Measurements from ENCODE around the gene GATAD2B. TPM values are rescaled to one million over a fixed set of nuclear protein-coding genes. Genes with fewer than 3 reads are reported as not detected.
A peak's percentile ranks its signal among the peaks of the same experiment; 100 is the strongest.

Gene GATAD2B
- total RNA-seq, 1 donor from 2014 or later = 48.4 TPM

DNA sequence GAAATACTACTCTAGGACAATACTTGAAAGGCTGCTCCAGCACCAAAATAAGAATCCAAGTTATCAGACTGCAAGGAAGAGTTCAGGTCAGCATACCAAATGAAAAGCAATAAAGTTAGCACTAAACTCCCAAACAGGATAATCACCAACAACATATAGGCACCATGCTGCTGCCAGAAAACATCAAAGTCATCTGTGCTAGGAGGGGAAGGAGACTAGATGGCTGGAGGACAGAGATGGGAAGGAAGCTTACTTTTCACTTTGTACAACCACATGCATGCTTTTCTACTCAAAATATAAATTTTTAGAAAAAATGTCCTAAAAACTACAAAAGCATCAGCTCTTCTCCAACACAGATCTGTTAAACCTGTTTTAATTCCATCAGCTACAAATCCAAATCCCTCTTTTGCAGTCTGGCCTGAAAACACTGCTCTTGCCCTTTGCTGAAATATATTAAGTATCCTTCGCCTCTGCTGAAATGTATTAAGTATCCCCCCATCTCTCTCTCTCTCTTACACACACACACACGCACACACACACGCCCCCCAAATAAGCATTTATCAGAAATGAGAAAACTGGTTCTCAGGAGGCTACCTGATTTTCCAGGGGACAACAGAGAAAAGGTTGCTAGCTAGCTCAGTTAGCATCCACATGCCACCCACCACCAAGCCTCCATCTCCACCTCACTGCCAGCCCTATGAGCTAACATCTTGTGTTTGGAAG, 1.5 kb downstream of the GATAD2B start:
- Histone ChIP-seq H3K4me1 (ENCODE audit: insufficient read depth, low read length) (peaks cover 31% of the 10 kb centered on the region), H3K36me3 (ENCODE audit: insufficient read depth, low read length) (peaks cover 2% of the 10 kb centered on the region), H3K79me2 (ENCODE audit: insufficient read depth, low read length) (peaks cover 59% of the 10 kb centered on the region), H3K9ac (ENCODE audit: low read length) (peak overlapping the region; percentile 80), H3K9me3 (ENCODE audit: insufficient read depth, low read depth, low read length) (no peaks in the 10 kb centered on the region), H3K4me3 (ENCODE audit: insufficient read depth, low read depth, low read length) (peak overlapping the region; percentile 71), H4K20me1 (ENCODE audit: insufficient read depth, low read length) (peaks cover 56% of the 10 kb centered on the region), H3K4me2 (ENCODE audit: low read length) (peak overlapping the region; percentile 89), H2AFZ (ENCODE audit: low read depth, low read length) (no peak overlapping the region), H3K27me3 (ENCODE audit: insufficient read depth, low read length) (no peaks in the 10 kb centered on the region), H3K27ac (ENCODE audit: low read depth, low read length) (no peak overlapping the region)
- Mint-ChIP-seq H3K9me3 (ENCODE audit: unreplicated experiment) (no peaks in the 10 kb centered on the region), H3K27me3 (ENCODE audit: low read depth, unreplicated experiment) (no peaks in the 10 kb centered on the region), H3K4me1 (ENCODE audit: low read depth, unreplicated experiment) (peaks cover 28% of the 10 kb centered on the region), H3K27ac (ENCODE audit: unreplicated experiment) (peak overlapping the region; percentile 80), H3K4me3 (ENCODE audit: unreplicated experiment) (peak overlapping the region; percentile 95), H3K36me3 (ENCODE audit: low read depth, unreplicated experiment) (no peaks in the 10 kb centered on the region)
- DNase-seq (ENCODE audit: low read depth) (no peak), FAIRE-seq (no peak)
- no peak for TF ChIP-seq EZH2 (IDR thresholded peaks at IDR 0.05; ENCODE audit: insufficient read depth, low read length)
- TF ChIP-seq, protein P1, sequence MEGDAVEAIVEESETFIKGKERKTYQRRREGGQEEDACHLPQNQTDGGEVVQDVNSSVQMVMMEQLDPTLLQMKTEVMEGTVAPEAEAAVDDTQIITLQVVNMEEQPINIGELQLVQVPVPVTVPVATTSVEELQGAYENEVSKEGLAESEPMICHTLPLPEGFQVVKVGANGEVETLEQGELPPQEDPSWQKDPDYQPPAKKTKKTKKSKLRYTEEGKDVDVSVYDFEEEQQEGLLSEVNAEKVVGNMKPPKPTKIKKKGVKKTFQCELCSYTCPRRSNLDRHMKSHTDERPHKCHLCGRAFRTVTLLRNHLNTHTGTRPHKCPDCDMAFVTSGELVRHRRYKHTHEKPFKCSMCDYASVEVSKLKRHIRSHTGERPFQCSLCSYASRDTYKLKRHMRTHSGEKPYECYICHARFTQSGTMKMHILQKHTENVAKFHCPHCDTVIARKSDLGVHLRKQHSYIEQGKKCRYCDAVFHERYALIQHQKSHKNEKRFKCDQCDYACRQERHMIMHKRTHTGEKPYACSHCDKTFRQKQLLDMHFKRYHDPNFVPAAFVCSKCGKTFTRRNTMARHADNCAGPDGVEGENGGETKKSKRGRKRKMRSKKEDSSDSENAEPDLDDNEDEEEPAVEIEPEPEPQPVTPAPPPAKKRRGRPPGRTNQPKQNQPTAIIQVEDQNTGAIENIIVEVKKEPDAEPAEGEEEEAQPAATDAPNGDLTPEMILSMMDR (IDR thresholded peaks at IDR 0.05; ENCODE audit: insufficient read depth, low read depth, low read length) = no peak

DNA sequence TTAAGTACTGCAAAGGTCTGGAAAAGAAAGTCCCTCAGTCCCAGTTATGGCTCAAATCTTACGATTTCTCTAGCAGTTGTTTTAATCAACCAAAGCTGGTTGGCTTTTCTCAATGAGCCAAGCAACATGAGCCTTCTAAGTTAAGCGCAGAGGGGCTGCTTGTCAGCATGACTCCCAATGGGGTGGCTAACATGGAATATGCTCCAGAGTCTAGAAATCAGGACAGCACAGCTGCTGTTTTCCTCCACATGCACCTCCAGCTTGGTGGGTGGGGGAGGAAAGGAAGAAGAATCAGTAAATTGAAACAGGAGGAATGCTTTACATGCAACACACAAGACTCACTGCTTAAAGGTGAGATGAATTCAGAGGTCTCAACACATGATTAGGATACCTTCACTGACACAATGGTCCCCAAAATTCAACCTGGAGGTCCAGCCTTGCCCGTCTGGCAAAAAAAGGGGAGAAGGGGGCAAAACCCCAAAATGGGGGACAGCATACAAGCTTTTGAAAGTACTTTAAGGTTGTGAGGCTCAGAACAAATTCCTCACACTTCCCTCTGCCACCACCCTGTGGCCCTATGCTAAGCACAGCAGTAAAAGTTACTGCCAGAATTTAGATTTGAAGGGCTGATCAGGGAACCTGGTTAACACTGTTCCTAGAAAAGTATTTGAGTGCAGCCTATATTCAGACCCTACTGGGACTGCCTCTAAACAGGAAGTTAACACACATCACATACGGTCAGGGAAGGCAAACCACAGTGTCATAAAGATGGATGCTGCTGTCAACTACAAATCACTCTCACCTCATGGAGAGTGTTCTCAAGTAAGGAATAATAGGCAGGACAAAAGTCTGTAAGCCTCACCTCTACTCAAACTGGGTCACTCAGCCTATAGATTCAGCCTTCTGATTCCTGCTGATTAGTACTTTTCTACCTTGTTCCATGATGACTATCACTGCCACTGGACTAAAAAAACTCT, 2.6 kb downstream of the GATAD2B start:
- FAIRE-seq = no peak
- Histone ChIP-seq H2AFZ (ENCODE audit: low read depth, low read length) (no peak overlapping the region), H3K4me1 (ENCODE audit: insufficient read depth, low read length) (peaks cover 31% of the 10 kb centered on the region), H3K9me3 (ENCODE audit: insufficient read depth, low read depth, low read length) (no peaks in the 10 kb centered on the region), H4K20me1 (ENCODE audit: insufficient read depth, low read length) (peaks cover 65% of the 10 kb centered on the region), H3K27ac (ENCODE audit: low read depth, low read length) (no peak overlapping the region), H3K4me3 (ENCODE audit: insufficient read depth, low read depth, low read length) (no peak overlapping the region), H3K9ac (ENCODE audit: low read length) (peak overlapping the region; percentile 80), H3K36me3 (ENCODE audit: insufficient read depth, low read length) (peaks cover 4% of the 10 kb centered on the region), H3K4me2 (ENCODE audit: low read length) (peak overlapping the region; percentile 89), H3K79me2 (ENCODE audit: insufficient read depth, low read length) (peaks cover 70% of the 10 kb centered on the region), H3K27me3 (ENCODE audit: insufficient read depth, low read length) (no peaks in the 10 kb centered on the region)
- Mint-ChIP-seq H3K36me3 (ENCODE audit: low read depth, unreplicated experiment) (peaks cover 2% of the 10 kb centered on the region), H3K4me3 (ENCODE audit: unreplicated experiment) (peak overlapping the region; percentile 95), H3K9me3 (ENCODE audit: unreplicated experiment) (no peaks in the 10 kb centered on the region), H3K27me3 (ENCODE audit: low read depth, unreplicated experiment) (no peaks in the 10 kb centered on the region), H3K27ac (ENCODE audit: unreplicated experiment) (peak overlapping the region; percentile 47), H3K4me1 (ENCODE audit: low read depth, unreplicated experiment) (peaks cover 28% of the 10 kb centered on the region)
- DNase-seq (ENCODE audit: low read depth) = no peak
- TF ChIP-seq, protein P1 (IDR thresholded peaks at IDR 0.05; ENCODE audit: insufficient read depth, low read depth, low read length) = no peak
- TF ChIP-seq EZH2 (IDR thresholded peaks at IDR 0.05; ENCODE audit: insufficient read depth, low read length) = no peak

Data from astrocyte (in vitro differentiated cells and primary cell).